HG02642 (cell line): ENCODE measurements around the gene EXOC2.
"Not testable (repeated sequence)": the region's sequence is repeated elsewhere in the genome, so short reads cannot be mapped to it uniquely, and the experiment has no call there.

Source experiments
- ATAC-seq: cut with Tn5 transposase; IDR thresholded peaks from one replicate; pipeline ENCODE4 v1.9.1; 2021; ENCODE audit warnings: mild to moderate bottlenecking; ENCODE audit not compliant: unreplicated experiment, poor library complexity

Gene EXOC2

GRCh38 chr6:641225-641985, 51.5 kb downstream of the EXOC2 start:
- ATAC-seq: no peak

- ATAC-seq: peak; percentile 60
Measured at GRCh38 chr6:636488-636887, 56.5 kb downstream of the EXOC2 start.

GRCh38 chr6:635233-635632, 57.7 kb downstream of the EXOC2 start:
- no peak for ATAC-seq

GRCh38 chr6:633611-634010, 59.3 kb downstream of the EXOC2 start:
- ATAC-seq: no peak

- no peak for ATAC-seq
Measured at GRCh38 chr6:628766-629165, 64.2 kb downstream of the EXOC2 start.

- ATAC-seq: no peak
Measured at GRCh38 chr6:626236-626635, 66.7 kb downstream of the EXOC2 start.

GRCh38 chr6:624979-625378, 68.0 kb downstream of the EXOC2 start:
- no peak for ATAC-seq

- ATAC-seq: no peak
Measured at GRCh38 chr6:622462-622861, 70.5 kb downstream of the EXOC2 start.

GRCh38 chr6:621931-622330, 71.0 kb downstream of the EXOC2 start:
- ATAC-seq: no peak

- no peak for ATAC-seq
Measured at GRCh38 chr6:620950-621349, 72.0 kb downstream of the EXOC2 start.

GRCh38 chr6:620166-620565, 72.8 kb downstream of the EXOC2 start:
- ATAC-seq: no peak

GRCh38 chr6:617456-618100, 75.4 kb downstream of the EXOC2 start:
- no peak for ATAC-seq

- no peak for ATAC-seq
Measured at GRCh38 chr6:613981-614380, 79.0 kb downstream of the EXOC2 start.

- no peak for ATAC-seq
Measured at GRCh38 chr6:611928-612327, 81.0 kb downstream of the EXOC2 start.

- ATAC-seq: no peak
Measured at GRCh38 chr6:610882-611281, 82.1 kb downstream of the EXOC2 start.

GRCh38 chr6:609905-610304, 83.0 kb downstream of the EXOC2 start:
- no peak for ATAC-seq

- no peak for ATAC-seq
Measured at GRCh38 chr6:606829-607379, 86.0 kb downstream of the EXOC2 start.

- not testable (repeated sequence) for ATAC-seq
Measured at GRCh38 chr6:605895-606294, 87.0 kb downstream of the EXOC2 start.

GRCh38 chr6:604579-604978, 88.4 kb downstream of the EXOC2 start:
- no peak for ATAC-seq

GRCh38 chr6:603265-603664, 89.7 kb downstream of the EXOC2 start:
- no peak for ATAC-seq

- no peak for ATAC-seq
Measured at GRCh38 chr6:599576-600448, 93.1 kb downstream of the EXOC2 start.
